Peyer's patch (tissue), 4 donors: ENCODE results near the gene TRAPPC2.

Experiments used
- CTCF ChIP-seq, 6 experiments: fragments of 450-650 bp in 4 of 6; fragments of 200-600 bp in 2 of 6; sonication (generic) in 1 of 6; IDR thresholded peaks; one replicate each; pipeline ENCODE4 v1.5.1; 2017 to 2019; ENCODE audit warnings: antibody characterized with exemption in 6 of 6, mild to moderate bottlenecking in 3 of 6, moderate library complexity in 1 of 6
- POLR2A ChIP-seq, 2 donors: fragments of 450-650 bp; IDR thresholded peaks; one replicate each; pipeline ENCODE4 v1.5.1; 2017; ENCODE audit warnings: antibody characterized with exemption in 2 of 2, mild to moderate bottlenecking in 2 of 2, moderate library complexity in 2 of 2

DNA sequence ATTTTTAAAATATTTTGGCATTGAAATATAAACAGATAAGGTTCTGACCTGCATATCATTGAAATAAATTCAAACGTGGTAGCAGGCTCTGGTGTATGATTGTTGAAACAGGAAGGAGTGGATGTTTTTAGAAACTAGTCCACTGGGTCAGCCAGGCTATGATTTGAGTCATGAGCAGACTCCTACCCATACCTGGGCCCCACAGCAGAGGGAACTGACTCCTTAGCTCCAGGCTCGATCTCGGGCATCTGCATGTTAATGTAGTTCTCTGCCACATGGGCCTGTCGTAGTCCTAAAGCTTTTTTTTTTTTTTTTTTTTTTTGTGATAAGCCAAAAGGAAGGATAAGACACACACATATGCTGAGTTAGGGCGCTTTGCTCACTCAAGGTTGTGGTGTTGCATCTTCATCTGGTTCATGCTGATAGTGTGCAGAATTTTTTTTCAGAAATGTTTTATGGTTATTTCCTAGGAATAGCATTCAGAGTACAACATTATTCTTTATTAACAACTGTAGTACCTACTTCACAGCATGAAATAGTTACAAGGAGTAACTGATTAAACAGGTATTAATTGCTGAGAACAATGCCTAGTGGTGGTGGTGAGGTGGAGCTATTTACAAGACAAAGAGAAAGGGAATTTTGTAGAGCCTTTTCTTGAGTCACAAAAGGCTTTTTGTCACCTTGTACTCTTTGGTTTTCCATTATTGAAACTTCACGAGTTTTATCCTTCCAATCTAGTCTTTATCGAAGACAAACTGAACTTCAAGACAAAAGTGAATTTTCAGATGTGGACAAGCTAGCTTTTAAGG lies 27.4 kb upstream of the TRAPPC2 start:
- TF ChIP-seq CTCF (IDR thresholded peaks at IDR 0.05) (no peak), POLR2A (IDR thresholded peaks at IDR 0.05) (no peak)
